Activated CD4-positive, alpha-beta memory T cell treated with anti-CD3 and anti-CD28 coated beads, Interleukin-2, amount 10 ng/mL, durations not matched to agents 7 days and 5 days (primary cell): Measurements from ENCODE around the gene EIF3K. TPM values are rescaled to one million over a fixed set of nuclear protein-coding genes. Genes with fewer than 3 reads are reported as not detected.
A peak's percentile ranks its signal among the peaks of the same experiment; 100 is the strongest.
"Not testable (repeated sequence)": the region's sequence is repeated elsewhere in the genome, so short reads cannot be mapped to it uniquely, and the experiment has no call there.

Experiments
- CTCF ChIA-PET: fragments of 350-600 bp; sonication (Branson Sonifier 250); formaldehyde crosslinking; loops from one replicate; lab custom pipeline; 2021; ENCODE audit warnings: antibody characterized with exemption, inconsistent platforms; lab: Charles Lee
- POLR2A ChIA-PET: fragments of 350-600 bp; sonication (Branson Sonifier 250); formaldehyde crosslinking; loops from one replicate; lab custom pipeline; 2021; ENCODE audit warnings: antibody characterized with exemption; lab: Charles Lee
- DNase-seq: peaks from one replicate; pipeline ENCODE4 v3.0.0-alpha.2; 2020
- H3K27ac Mint-ChIP-seq: one replicate; pipeline ENCODE4 v1.8.0; 2021; ENCODE audit warnings: mild to moderate bottlenecking, mixed read lengths
- H3K27me3 Mint-ChIP-seq: one replicate; pipeline ENCODE4 v1.8.0; 2021; ENCODE audit warnings: mixed read lengths
- H3K36me3 Mint-ChIP-seq: one replicate; pipeline ENCODE4 v1.8.0; 2021; ENCODE audit warnings: low read depth, mixed read lengths
- H3K4me1 Mint-ChIP-seq: one replicate; pipeline ENCODE4 v1.8.0; 2021; ENCODE audit warnings: mixed read lengths
- H3K4me3 Mint-ChIP-seq: one replicate; pipeline ENCODE4 v1.8.0; 2021; ENCODE audit warnings: mild to moderate bottlenecking, mixed read lengths
- H3K9me3 Mint-ChIP-seq: one replicate; pipeline ENCODE4 v1.8.0; 2021; ENCODE audit warnings: mixed read lengths
- total RNA-seq, 2 experiments: library from RNA; stranded (reverse); gene quantifications; one replicate each; pipeline ENCODE4 v1.2.3, GENCODE V29; 2021

Gene EIF3K
- total RNA-seq, 2 experiments from 2014 or later: 297 TPM

DNA sequence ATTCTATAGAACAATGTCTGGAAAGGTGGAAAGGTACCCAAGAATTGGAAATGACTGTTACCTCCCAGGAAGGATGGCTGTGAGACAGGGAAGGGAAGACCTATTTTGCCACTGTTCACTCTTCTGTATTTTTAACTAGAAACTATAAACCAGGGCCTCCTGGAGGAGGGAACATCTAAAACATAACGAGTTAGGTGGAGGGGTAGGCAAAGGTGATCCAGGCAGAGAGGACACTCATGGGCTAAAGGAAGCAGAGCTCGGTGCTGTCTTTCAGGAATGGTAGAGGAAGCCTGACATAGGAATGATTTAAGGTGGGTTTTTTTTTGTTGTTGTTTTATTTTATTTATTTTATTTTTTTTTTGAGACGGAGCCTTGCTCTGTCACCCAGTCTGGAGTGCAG lies 5.8 kb downstream of the EIF3K start:
- ChIA-PET CTCF (interaction anchor here (1.8 kb wide), 1 partner anchor 10 kb away, joined by 9 read pairs; no protein-coding TSS in a partner anchor), POLR2A (no interaction called here)
- peaks cover 69% of the 10 kb centered on the region for H3K36me3 Mint-ChIP-seq
- no peaks in the 10 kb centered on the region for H3K9me3 Mint-ChIP-seq
- H3K27ac Mint-ChIP-seq: peak overlapping the region; percentile 21
- H3K27me3 Mint-ChIP-seq: no peaks in the 10 kb centered on the region
- no peak for DNase-seq
- no peak overlapping the region for H3K4me3 Mint-ChIP-seq
- peaks cover 12% of the 10 kb centered on the region for H3K4me1 Mint-ChIP-seq

DNA sequence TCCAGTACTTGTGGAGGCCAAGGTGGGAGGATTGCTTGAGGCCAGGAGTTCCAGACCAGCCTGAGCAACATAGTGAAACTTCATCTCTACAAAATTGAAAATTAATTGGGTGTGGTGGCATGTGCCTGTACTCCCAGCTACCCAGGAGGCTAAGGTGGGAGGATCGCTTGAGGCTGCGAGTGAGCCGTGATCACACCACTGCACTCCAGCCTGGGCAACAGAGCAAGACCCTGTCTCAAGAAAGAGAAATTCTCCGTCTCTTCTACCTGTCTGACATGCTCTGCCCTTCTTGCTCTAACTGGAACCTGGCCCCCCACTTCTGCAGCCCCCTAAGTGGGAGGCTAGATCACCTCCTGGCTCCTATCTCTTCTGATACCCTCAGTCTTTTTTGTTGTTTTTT lies 7.4 kb downstream of the EIF3K start:
- Mint-ChIP-seq H3K36me3 (peaks cover 69% of the 10 kb centered on the region), H3K27me3 (no peaks in the 10 kb centered on the region), H3K9me3 (no peaks in the 10 kb centered on the region), H3K27ac (no peak overlapping the region), H3K4me1 (peaks cover 5% of the 10 kb centered on the region), H3K4me3 (no peak overlapping the region)
- ChIA-PET POLR2A (no interaction called here), CTCF (interaction anchor here (1.4 to 1.8 kb wide), 2 partner anchors 8 to 10 kb away, joined by 5 to 9 read pairs; no protein-coding TSS in a partner anchor)
- DNase-seq: no peak

DNA sequence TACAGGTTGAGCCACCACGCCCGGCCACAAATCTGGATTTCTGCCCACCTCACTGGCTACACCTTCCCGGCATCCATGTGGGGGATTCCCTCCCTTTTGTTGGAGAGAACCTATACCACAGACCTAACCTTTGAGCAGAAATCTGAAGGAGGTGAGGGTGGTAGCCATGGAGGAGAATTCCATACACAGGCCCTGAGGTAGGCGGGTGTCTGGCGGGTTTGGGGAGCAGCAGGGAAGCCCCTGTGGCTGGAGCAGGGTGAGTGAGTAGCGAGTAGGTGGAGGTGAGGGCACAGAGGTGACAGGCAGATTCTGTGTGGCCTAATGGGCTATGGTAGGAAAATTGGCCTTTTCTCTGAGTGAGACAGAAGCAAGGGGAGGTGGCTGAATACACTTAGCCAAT lies 10.6 kb downstream of the EIF3K start:
- H3K36me3 Mint-ChIP-seq: peaks cover 59% of the 10 kb centered on the region
- CTCF ChIA-PET: interaction anchor here (1.0 to 2.0 kb wide), 2 partner anchors 10 to 114 kb away, joined by 3 to 5 read pairs; partner anchors contain the start of gene EIF3K
- no peak for DNase-seq
- H3K4me3 Mint-ChIP-seq: no peak overlapping the region
- POLR2A ChIA-PET: no interaction called here
- H3K9me3 Mint-ChIP-seq: no peaks in the 10 kb centered on the region
- H3K27ac Mint-ChIP-seq: no peak overlapping the region
- H3K4me1 Mint-ChIP-seq: peaks cover 8% of the 10 kb centered on the region
- no peaks in the 10 kb centered on the region for H3K27me3 Mint-ChIP-seq

DNA sequence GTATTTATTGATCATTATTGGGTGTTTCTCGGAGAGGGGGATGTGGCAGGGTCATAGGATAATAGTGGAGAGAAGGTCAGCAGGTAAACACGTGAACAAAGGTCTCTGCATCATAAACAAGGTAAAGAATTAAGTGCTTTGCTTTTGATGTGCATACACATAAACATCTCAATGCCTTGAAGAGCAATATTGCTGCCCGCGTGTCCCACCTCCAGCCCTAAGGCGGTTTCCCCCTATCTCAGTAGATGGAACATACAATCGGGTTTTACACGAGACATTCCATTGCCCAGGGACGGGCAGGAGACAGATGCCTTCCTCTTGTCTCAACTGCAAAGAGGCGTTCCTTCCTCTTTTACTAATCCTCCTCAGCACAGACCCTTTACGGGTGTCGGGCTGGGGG lies 12.3 kb downstream of the EIF3K start:
- not testable (repeated sequence) for H3K9me3 Mint-ChIP-seq, H3K4me3 Mint-ChIP-seq, DNase-seq, H3K27me3 Mint-ChIP-seq, H3K27ac Mint-ChIP-seq
- ChIA-PET CTCF (interaction anchor here (2.0 kb wide), 1 partner anchor 12 kb away, joined by 5 read pairs; the partner anchor contains the start of gene EIF3K), POLR2A (interaction anchor here (0.6 kb wide), 1 partner anchor 369 kb away, joined by 3 read pairs; no protein-coding TSS in a partner anchor)
- H3K36me3 Mint-ChIP-seq: peaks cover 63% of the 10 kb centered on the region
- H3K4me1 Mint-ChIP-seq: peaks cover 26% of the 10 kb centered on the region

DNA sequence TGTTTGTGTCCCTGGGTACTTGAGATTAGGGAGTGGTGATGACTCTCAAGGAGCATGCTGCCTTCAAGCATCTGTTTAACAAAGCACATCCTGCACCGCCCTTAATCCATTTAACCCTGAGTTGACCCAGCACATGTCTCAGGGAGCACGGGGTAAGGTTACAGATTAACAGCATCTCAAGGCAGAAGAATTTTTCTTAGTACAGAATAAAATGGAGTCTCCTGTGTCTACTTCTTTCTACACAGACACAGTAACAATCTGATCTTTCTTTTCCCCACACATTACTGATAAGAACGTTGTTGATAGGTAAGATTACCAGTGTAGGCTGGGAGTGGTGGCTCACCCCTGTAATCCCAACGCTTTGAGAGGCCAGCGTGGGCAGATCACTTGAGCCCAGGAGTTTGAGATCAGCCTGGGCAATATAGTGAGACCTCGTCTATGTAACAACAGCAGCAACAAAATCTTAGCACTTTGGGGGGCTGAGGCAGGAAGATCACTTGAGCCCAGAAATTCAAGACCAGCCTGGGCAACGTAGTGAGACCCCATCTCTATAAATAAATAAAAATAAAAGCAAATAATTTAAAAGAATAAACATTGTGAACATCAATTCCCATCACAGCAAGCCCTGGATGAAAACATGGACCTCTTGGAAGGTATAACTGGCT lies 13.0 kb downstream of the EIF3K start:
- H3K27ac Mint-ChIP-seq, POLR2A ChIA-PET, DNase-seq, H3K9me3 Mint-ChIP-seq, H3K27me3 Mint-ChIP-seq, CTCF ChIA-PET, H3K4me3 Mint-ChIP-seq: not testable (repeated sequence)
- Mint-ChIP-seq H3K36me3 (peaks cover 63% of the 10 kb centered on the region), H3K4me1 (peaks cover 32% of the 10 kb centered on the region)

DNA sequence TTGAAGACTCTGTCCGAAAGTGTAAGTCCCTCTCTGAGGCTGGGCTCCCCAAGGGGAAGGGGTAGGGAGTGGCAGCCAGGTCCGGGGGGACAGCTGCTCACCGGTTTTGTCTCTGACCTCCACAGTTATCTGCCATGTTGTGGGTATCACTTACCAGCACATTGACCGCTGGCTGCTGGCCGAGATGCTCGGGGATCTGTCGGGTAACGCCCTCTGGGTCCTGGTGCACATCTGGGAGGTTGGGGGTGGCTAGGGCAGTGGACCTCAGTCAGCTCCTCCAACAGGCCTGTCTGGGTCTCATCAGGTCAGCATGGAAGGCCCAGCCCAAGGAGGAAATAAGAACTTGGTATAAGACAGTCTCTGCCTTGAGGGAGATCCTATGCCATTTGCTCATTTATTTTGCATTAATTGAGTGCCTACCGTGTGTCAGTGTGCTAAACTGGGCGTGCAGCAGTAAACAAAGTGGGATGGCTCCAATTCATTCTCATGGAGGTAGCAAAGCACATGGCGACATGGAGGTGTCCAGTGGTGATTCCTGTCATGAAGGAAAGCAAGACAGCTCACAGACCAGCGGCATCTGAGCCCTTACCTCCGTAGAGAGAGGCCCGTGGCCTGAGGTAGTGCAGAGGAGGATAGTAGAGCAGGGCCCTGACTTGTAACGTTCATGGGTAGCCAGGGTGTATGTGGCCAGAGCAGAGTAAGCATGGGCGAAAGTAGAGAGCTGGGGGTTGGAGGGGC lies 13.7 kb downstream of the EIF3K start:
- Mint-ChIP-seq H3K4me3 (no peak overlapping the region), H3K36me3 (peaks cover 62% of the 10 kb centered on the region), H3K27ac (peak overlapping the region; percentile 32), H3K4me1 (peaks cover 38% of the 10 kb centered on the region), H3K27me3 (no peaks in the 10 kb centered on the region), H3K9me3 (no peaks in the 10 kb centered on the region)
- ChIA-PET POLR2A (interaction anchor here (2.5 kb wide), 1 partner anchor 15 kb away, joined by 7 read pairs; the partner anchor contains the start of gene MAP4K1), CTCF (interaction anchor here (1.4 to 5.3 kb wide), 6 partner anchors 14 to 298 kb away, joined by 4 to 54 read pairs (median 40); partner anchors contain the start of genes ACTN4, FAM98C, MRPS12 and SARS2)
- no peak for DNase-seq

DNA sequence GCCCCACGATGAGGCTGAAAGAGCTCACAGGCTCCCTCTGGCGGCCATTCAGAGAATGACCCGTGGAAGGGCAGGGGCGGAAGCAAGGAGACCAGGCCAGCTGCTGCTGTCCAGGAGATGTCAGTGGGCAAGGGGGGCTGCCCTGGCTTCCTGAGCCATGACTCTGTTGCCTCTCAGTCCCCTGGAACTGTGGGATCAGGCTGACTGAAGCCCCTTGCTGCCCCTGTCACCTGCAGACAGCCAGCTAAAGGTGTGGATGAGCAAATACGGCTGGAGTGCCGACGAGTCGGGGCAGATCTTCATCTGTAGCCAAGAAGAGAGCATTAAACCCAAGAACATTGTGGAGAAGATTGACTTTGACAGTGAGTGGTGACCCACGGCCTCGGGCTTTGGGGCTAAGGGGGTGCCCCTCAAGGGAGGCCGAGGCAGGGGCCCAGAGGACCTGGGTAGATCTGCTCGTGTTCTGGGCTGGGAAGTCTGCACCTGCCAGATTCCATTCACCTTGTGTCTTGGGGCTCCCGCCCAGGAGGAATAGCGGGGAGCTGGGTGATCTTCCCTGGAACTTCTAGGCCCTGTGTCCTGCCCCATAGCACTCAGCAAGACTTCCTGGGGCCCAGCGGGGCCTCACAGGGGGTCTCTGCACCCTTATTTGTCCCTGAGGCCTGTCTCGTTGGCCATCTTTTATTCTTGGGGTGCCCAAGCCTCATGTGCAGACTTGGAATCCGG lies 15.9 kb downstream of the EIF3K start:
- Mint-ChIP-seq H3K9me3 (no peaks in the 10 kb centered on the region), H3K4me1 (peaks cover 50% of the 10 kb centered on the region), H3K27me3 (no peaks in the 10 kb centered on the region), H3K36me3 (peaks cover 47% of the 10 kb centered on the region), H3K27ac (peak overlapping the region; percentile 87), H3K4me3 (no peak overlapping the region)
- ChIA-PET CTCF (interaction anchor here (0.6 to 5.3 kb wide), 34 partner anchors 9 to 296 kb away, joined by 3 to 54 read pairs (median 4); partner anchors contain the start of genes ACTN4, EIF3K, FAM98C and MAP4K1), POLR2A (interaction anchor here (0.6 to 2.5 kb wide), 12 partner anchors 12 to 232 kb away, joined by 3 to 11 read pairs (median 4); partner anchors contain the start of genes ACTN4, EIF3K, FAM98C and MAP4K1)
- DNase-seq: peak; percentile 81

DNA sequence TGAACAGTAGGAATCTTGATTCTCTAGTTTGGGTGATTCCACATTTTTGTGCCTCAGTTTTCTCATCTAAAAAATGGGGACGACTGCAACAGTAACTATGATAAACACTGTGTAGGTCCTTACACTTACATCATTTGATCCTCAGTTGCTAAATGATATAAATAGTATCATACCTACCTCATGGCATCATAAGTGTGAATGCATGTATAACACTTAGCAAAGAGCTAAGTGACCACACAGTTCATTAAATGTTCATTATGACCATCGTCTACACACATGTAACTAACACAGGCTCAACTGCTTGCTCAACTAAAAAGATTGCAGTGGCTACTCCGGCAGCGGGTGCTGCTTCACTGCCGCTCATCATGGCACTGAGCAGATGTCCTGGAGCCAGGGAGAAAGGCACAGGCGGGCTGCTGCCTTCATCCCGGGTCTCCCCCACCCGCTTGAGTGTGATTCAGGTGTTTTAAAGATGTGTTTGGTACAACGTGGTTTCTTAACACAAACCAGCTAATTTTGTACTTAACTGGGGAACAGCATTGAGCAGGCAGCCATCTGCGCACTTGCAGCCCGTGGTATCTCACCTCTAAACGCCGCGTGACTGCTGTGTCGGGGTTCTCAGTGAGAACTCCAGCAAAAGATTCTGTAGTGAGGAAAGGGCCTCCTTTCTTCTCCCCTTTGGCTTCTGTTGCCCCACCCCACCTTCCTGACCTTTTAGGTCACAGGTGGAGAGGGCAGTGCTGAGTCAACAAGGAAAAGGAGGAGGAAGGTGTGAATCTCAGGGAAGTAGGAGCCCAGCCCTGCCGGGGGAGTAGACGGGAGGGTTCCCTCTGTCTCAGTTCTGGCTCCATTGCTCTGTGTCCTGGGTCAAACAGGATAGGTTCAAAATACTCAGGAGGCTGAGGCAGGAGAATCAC lies 16.8 kb downstream of the EIF3K start:
- DNase-seq: no peak
- peaks cover 56% of the 10 kb centered on the region for H3K4me1 Mint-ChIP-seq
- POLR2A ChIA-PET: interaction anchor here (1.0 to 3.9 kb wide), 13 partner anchors 11 to 262 kb away, joined by 3 to 30 read pairs (median 4); partner anchors contain the start of genes ACTN4, EIF3K, FAM98C and MAP4K1
- H3K27ac Mint-ChIP-seq: peak overlapping the region; percentile 87
- no peaks in the 10 kb centered on the region for H3K27me3 Mint-ChIP-seq
- peaks cover 45% of the 10 kb centered on the region for H3K36me3 Mint-ChIP-seq
- no peaks in the 10 kb centered on the region for H3K9me3 Mint-ChIP-seq
- H3K4me3 Mint-ChIP-seq: peak overlapping the region; percentile 21
- CTCF ChIA-PET: interaction anchor here (0.8 to 5.3 kb wide), 18 partner anchors 8 to 261 kb away, joined by 3 to 54 read pairs (median 4); partner anchors contain the start of genes ACTN4, EIF3K, FAM98C and MAP4K1

DNA sequence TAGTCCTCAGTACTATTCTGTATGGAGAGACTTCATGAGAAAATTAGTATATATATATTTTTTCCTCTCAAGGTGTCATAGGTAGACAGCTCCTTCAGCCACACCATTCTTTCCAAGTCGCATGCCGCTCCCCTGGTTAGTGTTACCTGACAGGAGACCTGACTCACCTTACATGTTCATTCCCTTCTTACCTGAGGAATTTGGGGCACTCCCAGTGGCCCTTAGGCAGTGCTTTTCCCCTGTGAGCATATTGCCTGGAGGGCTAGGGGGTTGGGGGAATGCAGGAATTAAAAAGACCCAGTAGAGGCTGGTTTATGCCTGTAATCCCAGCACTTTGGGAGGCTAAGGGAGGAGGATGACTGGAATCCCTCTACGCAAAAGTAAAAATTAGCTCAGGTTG lies 19.5 kb downstream of the EIF3K start:
- Mint-ChIP-seq H3K27ac (no peak overlapping the region), H3K27me3 (no peaks in the 10 kb centered on the region), H3K9me3 (no peaks in the 10 kb centered on the region), H3K4me3 (no peak overlapping the region), H3K4me1 (peaks cover 59% of the 10 kb centered on the region), H3K36me3 (peaks cover 22% of the 10 kb centered on the region)
- CTCF ChIA-PET: interaction anchor here (0.9 to 1.0 kb wide), 2 partner anchors 9 to 236 kb away, joined by 3 to 4 read pairs; partner anchors contain the start of genes ACTN4 and FAM98C
- POLR2A ChIA-PET: interaction anchor here (3.9 kb wide), 1 partner anchor 10 kb away, joined by 30 read pairs; the partner anchor contains the start of gene ACTN4
- no peak for DNase-seq

DNA sequence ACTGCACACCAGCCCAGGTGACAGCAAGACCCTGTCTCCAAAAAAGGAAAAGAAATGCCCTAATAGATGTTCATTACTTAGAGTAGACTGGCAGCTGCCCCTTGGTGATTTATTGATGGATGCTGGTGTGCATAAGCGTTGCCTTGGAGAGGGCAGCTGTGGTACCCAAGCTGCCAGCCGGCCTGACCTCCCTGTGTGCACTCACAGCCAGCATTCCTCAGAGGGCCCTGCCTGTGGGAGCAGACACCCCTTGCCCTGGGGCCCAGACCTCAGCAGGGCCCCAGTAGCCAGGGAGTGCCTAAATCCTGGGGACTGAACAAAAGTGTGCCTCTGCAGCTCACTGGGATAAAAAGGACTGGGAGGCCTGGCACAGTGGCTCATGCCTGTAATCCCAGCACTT lies 20.7 kb downstream of the EIF3K start:
- POLR2A ChIA-PET: interaction anchor here (0.5 to 3.9 kb wide), 3 partner anchors 9 to 236 kb away, joined by 3 to 30 read pairs (median 11); partner anchors contain the start of genes ACTN4, EIF3K and MAP4K1

DNA sequence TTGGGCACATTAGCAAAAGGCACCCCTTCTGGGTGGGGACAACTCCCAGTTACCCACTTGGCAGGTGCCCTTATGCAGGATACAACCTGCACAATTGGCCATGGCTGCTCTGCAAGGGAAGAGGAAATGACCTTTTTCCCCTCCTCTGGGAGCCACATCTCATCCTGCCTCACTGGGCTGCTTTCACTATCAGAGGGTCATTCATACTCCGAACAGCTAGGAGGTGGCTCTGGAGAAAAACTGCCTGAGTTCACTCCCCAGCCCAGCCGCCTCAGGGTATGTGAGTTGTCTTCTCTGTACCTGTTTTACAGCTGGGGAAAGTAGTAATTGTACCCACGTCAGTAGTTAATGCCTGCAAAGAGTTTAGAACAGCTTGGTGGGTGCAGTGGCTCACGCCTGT lies 21.4 kb downstream of the EIF3K start:
- H3K27me3 Mint-ChIP-seq: no peaks in the 10 kb centered on the region
- CTCF ChIA-PET: interaction anchor here (1.0 to 1.2 kb wide), 2 partner anchors 27 to 125 kb away, joined by 3 to 4 read pairs; no protein-coding TSS in a partner anchor
- POLR2A ChIA-PET: interaction anchor here (0.8 to 3.4 kb wide), 2 partner anchors 22 to 290 kb away, joined by 3 to 11 read pairs; partner anchors contain the start of genes EIF3K, MAP4K1, MRPS12 and SARS2
- H3K4me1 Mint-ChIP-seq: peaks cover 49% of the 10 kb centered on the region
- H3K27ac Mint-ChIP-seq: peak overlapping the region; percentile 62
- no peak for DNase-seq
- peaks cover 14% of the 10 kb centered on the region for H3K36me3 Mint-ChIP-seq
- no peak overlapping the region for H3K4me3 Mint-ChIP-seq
- H3K9me3 Mint-ChIP-seq: no peaks in the 10 kb centered on the region

More for the DNA sequence above, 20.7 kb downstream of the EIF3K start:
- Mint-ChIP-seq H3K9me3 (no peaks in the 10 kb centered on the region), H3K4me3 (no peak overlapping the region), H3K27me3 (no peaks in the 10 kb centered on the region), H3K36me3 (peaks cover 18% of the 10 kb centered on the region), H3K4me1 (peaks cover 55% of the 10 kb centered on the region), H3K27ac (peak overlapping the region; percentile 16)
- CTCF ChIA-PET: interaction anchor here (0.6 to 1.2 kb wide), 3 partner anchors 124 to 290 kb away, joined by 3 to 4 read pairs (median 3); no protein-coding TSS in a partner anchor
- DNase-seq: no peak
